ENCODE data around the gene TCERG1.
"Not testable (repeated sequence)": the region's sequence is repeated elsewhere in the genome, so short reads cannot be mapped to it uniquely, and the experiment has no call there.

DNA sequence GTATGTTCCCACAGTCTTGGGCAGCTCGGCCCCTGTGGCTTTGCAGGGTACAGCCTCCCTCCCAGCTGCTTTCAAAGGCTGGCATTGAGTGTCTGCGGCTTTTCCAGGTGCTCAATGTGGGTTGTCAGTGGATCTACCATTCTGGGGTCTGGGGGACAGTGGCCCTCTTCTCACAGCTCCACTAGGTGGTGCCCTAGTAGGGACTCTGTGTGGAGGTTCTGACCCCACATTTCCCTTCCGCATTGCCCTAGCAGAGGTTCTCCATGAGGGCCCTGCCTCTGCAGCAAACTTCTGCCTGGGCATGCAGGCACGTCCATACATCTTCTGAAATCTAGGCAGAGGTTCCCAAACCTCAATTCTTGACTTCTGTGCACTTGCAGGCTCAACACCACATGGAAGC lies 109.8 kb downstream of the TCERG1 start:
- not testable (repeated sequence) for TF ChIP-seq CTCF, POLR2A, POLR2AphosphoS5 (IDR thresholded peaks at IDR 0.05)

Measured in transverse colon (tissue), 4 donors.